Lung (tissue), 12 donors: Measurements from ENCODE around the gene VASH1. TPM values are rescaled to one million over a fixed set of nuclear protein-coding genes. Genes with fewer than 3 reads are reported as not detected.

Source experiments
- ATAC-seq: fragments of 200-7000 bp; cut with Tn5 transposase; one replicate; pipeline ENCODE4 v1.9.1; 2020; ENCODE audit warnings: moderate number of reproducible peaks; ENCODE audit not compliant: insufficient read depth, low FRiP score
- DNase-seq, 3 donors: peaks; one replicate each; pipeline ENCODE4 v3.0.0-alpha.2; 2013 to 2017
- H3K27ac ChIP-seq, 2 donors: one replicate each; pipeline ENCODE4 v1.5.1; 2013; ENCODE audit warnings: mild to moderate bottlenecking in 2 of 2, moderate library complexity in 2 of 2, control low read depth in 1 of 2, inconsistent platforms in 1 of 2, low read depth in 1 of 2, low read length in 1 of 2
- H3K27me3 ChIP-seq, 3 donors: one replicate each; pipeline ENCODE4 v1.5.1; 2013; ENCODE audit warnings: low read length in 2 of 3; ENCODE audit not compliant: control insufficient read depth in 3 of 3, insufficient read depth in 3 of 3
- H3K36me3 ChIP-seq, 4 donors: one replicate each; pipeline ENCODE4 v1.5.1; 2013; ENCODE audit warnings: low read length in 4 of 4, mild to moderate bottlenecking in 1 of 4, moderate library complexity in 1 of 4; ENCODE audit not compliant: control insufficient read depth in 4 of 4, insufficient read depth in 4 of 4
- H3K4me1 ChIP-seq, 5 donors: one replicate each; pipeline ENCODE4 v1.5.1; 2013; ENCODE audit warnings: low read length in 5 of 5, mild to moderate bottlenecking in 2 of 5, moderate library complexity in 1 of 5; ENCODE audit not compliant: control insufficient read depth in 5 of 5, insufficient read depth in 5 of 5
- H3K4me3 ChIP-seq: one replicate; pipeline ENCODE4 v1.5.1; 2013; ENCODE audit warnings: mild to moderate bottlenecking, control low read depth, moderate library complexity
- H3K9ac ChIP-seq, 2 donors: one replicate each; pipeline ENCODE4 v1.5.1; 2013; ENCODE audit warnings: low read length in 2 of 2, control low read depth in 1 of 2; ENCODE audit not compliant: insufficient read depth in 1 of 2
- H3K9me3 ChIP-seq, 4 donors: one replicate each; pipeline ENCODE4 v1.5.1; 2013; ENCODE audit warnings: low read length in 3 of 4, mild to moderate bottlenecking in 1 of 4, moderate library complexity in 1 of 4; ENCODE audit not compliant: control insufficient read depth in 4 of 4, insufficient read depth in 3 of 4
- CTCF ChIP-seq: IDR thresholded peaks from 2 replicates; pipeline ENCODE4 v1.5.1; 2012; ENCODE audit warnings: mild to moderate bottlenecking; ENCODE audit errors: control extremely low read depth, extremely low read depth
- WGBS, 2 donors: extraction: QIAGEN DNeasy Blood & Tissue Kit; methylation state at CpG; one replicate each; pipeline ENCODE4 v1.1.7; 2013; 5-methylcytosine and 5-hydroxymethylcytosine counted together
- polyA plus RNA-seq, 2 donors: library from polyadenylated mRNA; stranded (reverse); fragments of 200-250 nt; gene quantifications; one replicate each; pipeline ENCODE4 v1.2.1, GENCODE V29; 2013
- total RNA-seq, 2 donors: library from RNA; depleted of rRNA in 1 of 2; stranded (reverse); fragments of >200 nt in 1 of 2; gene quantifications; one replicate each; pipeline ENCODE4 v1.2.1, GENCODE V29; 2014 to 2021
- donor health status: control.
- donor health status: control.
- donor health status: Bipolar disorder and iron deficiency.
- donor health status: healthy.
- donor health status: DM: yes; HTN: yes; CAD: no.

Gene VASH1
- total and polyA plus RNA-seq, 4 donors: 10.5 to 25.4 (median 18.0) TPM

GRCh38 chr14:76717508-76718290 is 43.6 kb upstream of the VASH1 start:
- no peak for TF ChIP-seq CTCF
- Histone ChIP-seq H3K4me3 (no peak overlapping the region), H3K27me3 (no peaks in the 10 kb centered on the region), H3K36me3 (no peaks in the 10 kb centered on the region), H3K27ac (peak overlapping the region in 1 of 2 donors; percentile 28), H3K9me3 (no peaks in the 10 kb centered on the region), H3K4me1 (peaks cover 0 to 16% (median 8%) of the 10 kb centered on the region in 5 donors), H3K9ac (no peak overlapping the region)
- DNase-seq (no peak), ATAC-seq (no peak)
- WGBS, 2 donors: 85 to 90% methylated on average over 9 of the region's 9 CpGs

- Histone ChIP-seq H3K27ac (peak overlapping the region in 1 of 2 donors; percentile 35), H3K4me3 (no peak overlapping the region), H3K9me3 (no peaks in the 10 kb centered on the region), H3K4me1 (peaks cover 0 to 16% (median 8%) of the 10 kb centered on the region in 5 donors), H3K27me3 (no peaks in the 10 kb centered on the region), H3K36me3 (no peaks in the 10 kb centered on the region), H3K9ac (no peak overlapping the region)
- no peak for DNase-seq
- no peak for TF ChIP-seq CTCF
- WGBS, 2 donors: 80% methylated on average over 6 of the region's 6 CpGs
- ATAC-seq: no peak
These were observed 42.8 kb upstream of the VASH1 start for GRCh38 chr14:76718306-76719040.

GRCh38 chr14:76719666-76720065 is 41.6 kb upstream of the VASH1 start:
- Histone ChIP-seq H3K9ac (no peak overlapping the region), H3K4me3 (no peak overlapping the region), H3K27ac (peak overlapping the region in 1 of 2 donors; percentile 81), H3K9me3 (no peaks in the 10 kb centered on the region), H3K4me1 (peaks cover 0 to 16% (median 8%) of the 10 kb centered on the region in 5 donors), H3K36me3 (no peaks in the 10 kb centered on the region), H3K27me3 (no peaks in the 10 kb centered on the region)
- DNase-seq (no peak), ATAC-seq (no peak)
- WGBS, 2 donors: 75 to 88% methylated on average over 9 of the region's 9 CpGs
- TF ChIP-seq CTCF: no peak
